ENCODE results near the gene RPH3AL. TPM values are rescaled to one million over a fixed set of nuclear protein-coding genes. Genes with fewer than 3 reads are reported as not detected.

Gene RPH3AL
- total and polyA plus RNA-seq, 9 donors, result 5.8 to 43.8 (median 21.0) TPM

DNA sequence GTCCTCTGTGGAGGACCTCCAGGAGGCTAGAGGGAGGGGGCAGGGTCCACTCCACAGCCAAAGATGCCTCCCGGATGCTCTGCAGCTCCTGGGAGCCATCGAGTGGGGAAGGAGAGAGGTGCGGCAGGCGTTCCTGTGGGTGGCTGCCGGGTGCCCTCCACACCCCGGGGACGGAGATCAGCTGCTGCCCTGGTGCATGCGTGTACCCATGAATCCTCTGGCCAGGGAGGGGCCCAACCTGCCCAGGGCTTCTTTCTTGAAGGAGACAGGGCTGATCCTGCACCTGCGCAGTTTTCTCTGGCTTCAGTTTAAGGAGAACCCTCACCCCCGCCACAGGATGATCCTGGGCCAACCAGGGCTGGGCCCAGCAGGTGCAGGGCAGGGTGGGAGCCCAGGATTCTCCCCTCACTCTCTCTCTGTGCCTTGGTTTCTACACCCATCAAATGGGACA, 137.7 kb downstream of the RPH3AL start:
- intact Hi-C loops (cut with DNase I), result no loop called here
- Histone ChIP-seq H3K36me3 (no peaks in the 10 kb centered on the region), H3K9me3 (no peaks in the 10 kb centered on the region), H3K27me3 (no peaks in the 10 kb centered on the region), H3K27ac (no peak overlapping the region), H3K4me1 (ENCODE audit: insufficient read depth) (no peaks in the 10 kb centered on the region), H3K4me3 (no peak overlapping the region)
- WGBS, 3 donors, result 92 to 94% (median 92%) methylated on average over 10 of the region's 10 CpGs
- TF ChIP-seq EP300 (IDR thresholded peaks at IDR 0.05), result no peak
- TF ChIP-seq, protein P1, sequence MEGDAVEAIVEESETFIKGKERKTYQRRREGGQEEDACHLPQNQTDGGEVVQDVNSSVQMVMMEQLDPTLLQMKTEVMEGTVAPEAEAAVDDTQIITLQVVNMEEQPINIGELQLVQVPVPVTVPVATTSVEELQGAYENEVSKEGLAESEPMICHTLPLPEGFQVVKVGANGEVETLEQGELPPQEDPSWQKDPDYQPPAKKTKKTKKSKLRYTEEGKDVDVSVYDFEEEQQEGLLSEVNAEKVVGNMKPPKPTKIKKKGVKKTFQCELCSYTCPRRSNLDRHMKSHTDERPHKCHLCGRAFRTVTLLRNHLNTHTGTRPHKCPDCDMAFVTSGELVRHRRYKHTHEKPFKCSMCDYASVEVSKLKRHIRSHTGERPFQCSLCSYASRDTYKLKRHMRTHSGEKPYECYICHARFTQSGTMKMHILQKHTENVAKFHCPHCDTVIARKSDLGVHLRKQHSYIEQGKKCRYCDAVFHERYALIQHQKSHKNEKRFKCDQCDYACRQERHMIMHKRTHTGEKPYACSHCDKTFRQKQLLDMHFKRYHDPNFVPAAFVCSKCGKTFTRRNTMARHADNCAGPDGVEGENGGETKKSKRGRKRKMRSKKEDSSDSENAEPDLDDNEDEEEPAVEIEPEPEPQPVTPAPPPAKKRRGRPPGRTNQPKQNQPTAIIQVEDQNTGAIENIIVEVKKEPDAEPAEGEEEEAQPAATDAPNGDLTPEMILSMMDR (IDR thresholded peaks at IDR 0.05), result no peak
- TF ChIP-seq POLR2A (IDR thresholded peaks at IDR 0.05), result no peak
- DNase-seq, result no peak

DNA sequence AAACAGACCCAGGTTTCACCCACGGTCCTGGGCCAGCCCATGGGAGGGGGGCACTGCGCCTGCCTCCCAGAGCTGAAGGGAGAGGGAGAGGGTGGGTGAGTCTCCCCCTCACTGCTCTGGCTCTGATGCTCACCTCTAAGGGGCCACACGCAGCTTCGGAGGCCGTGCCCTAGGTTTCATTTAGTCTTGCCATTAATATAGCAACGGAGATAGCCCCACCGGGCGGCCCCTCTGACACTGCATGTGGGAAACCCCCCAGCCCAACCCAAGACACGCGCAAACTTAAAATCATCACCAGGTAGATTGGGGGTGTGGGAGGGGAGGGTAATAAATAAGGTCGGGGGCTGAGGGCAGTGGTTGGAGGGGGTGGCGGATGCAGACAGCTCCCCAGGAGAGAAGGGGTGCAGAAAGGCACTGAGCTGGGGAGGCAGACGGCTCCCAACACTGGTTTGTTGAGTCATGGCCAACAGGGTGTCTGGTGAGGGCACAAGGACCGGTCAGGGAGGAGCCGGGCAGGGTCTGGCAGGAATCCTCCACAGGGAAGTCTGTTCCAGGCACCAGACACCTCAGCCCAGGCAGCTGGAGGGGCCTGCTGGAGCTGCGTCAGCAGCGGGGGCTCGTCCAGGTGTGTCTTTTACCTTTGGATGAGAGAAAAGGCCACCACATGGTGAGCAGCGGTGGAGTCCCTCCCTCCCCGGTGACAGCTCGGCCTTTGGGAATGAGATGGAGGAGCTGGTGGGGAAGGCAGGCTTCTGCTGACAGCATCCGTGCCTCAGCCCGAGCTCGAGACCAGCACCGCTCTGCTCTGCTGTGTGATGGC, 139.1 kb downstream of the RPH3AL start:
- H3K27me3 ChIP-seq, result no peaks in the 10 kb centered on the region
- H3K27ac ChIP-seq, result no peak overlapping the region
- DNase-seq, result no peak
- H3K36me3 ChIP-seq, result no peaks in the 10 kb centered on the region
- no peak overlapping the region for H3K4me3 ChIP-seq
- H3K9me3 ChIP-seq, result no peaks in the 10 kb centered on the region
- no peak for TF ChIP-seq EP300 (IDR thresholded peaks at IDR 0.05)
- TF ChIP-seq, protein P1 (IDR thresholded peaks at IDR 0.05), result no peak
- no peak for TF ChIP-seq POLR2A (IDR thresholded peaks at IDR 0.05)
- no peaks in the 10 kb centered on the region for H3K4me1 ChIP-seq (ENCODE audit: insufficient read depth)
- intact Hi-C loops (cut with DNase I), result no loop called here
- WGBS, 3 donors, result 85 to 88% (median 86%) methylated on average over 25 of the region's 25 CpGs

DNA sequence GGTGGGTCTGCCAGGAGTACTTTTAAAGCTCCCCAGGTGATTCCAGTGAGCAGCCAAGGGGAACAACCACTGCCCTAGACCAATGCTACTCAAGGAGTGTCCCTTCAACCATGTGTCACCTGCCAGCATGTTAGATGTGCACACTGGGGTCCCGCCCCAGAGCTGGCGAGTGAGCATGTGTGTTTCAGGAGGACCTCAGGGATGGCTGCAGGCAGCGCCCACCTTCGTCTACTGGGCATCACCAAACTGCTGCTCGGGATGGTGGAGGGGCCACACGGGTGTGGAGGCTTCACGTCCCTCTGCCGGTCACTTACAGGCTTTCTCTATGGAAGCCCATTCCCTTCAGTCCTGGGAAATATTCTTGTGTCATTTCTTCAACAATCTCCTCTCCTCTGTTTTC, 142.2 kb downstream of the RPH3AL start:
- H3K9me3 ChIP-seq, result no peaks in the 10 kb centered on the region
- no peaks in the 10 kb centered on the region for H3K36me3 ChIP-seq
- intact Hi-C loops (cut with DNase I), result no loop called here
- H3K27me3 ChIP-seq, result no peaks in the 10 kb centered on the region
- TF ChIP-seq, protein P1 (IDR thresholded peaks at IDR 0.05), result no peak
- TF ChIP-seq POLR2A (IDR thresholded peaks at IDR 0.05) (no peak), EP300 (IDR thresholded peaks at IDR 0.05) (no peak)
- H3K4me1 ChIP-seq (ENCODE audit: insufficient read depth), result no peaks in the 10 kb centered on the region
- no peak for DNase-seq
- WGBS, 3 donors, result 93 to 97% (median 96%) methylated on average over 7 to 8 of the region's 8 CpGs
- H3K27ac ChIP-seq, result no peak overlapping the region
- H3K4me3 ChIP-seq, result no peak overlapping the region

DNA sequence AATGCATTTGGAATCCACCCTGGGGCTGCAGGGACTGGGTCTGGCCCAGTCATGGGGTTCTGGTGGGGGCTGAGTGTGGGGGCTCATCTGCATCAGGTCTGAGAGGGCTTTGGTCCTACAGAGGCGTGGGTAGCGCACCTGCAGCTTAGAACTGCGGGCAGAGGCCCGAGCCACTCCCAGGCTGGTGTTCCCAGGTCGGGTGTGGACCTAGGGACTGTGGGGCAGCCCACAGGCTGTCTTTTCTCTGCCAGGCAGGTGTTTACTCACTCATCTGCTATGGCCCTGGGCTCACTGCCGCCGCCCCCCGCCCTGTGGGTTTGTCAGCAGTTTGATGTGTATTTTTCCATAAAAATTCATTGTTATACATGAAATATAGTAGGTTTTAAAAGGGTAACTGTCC, 144.2 kb downstream of the RPH3AL start:
- Histone ChIP-seq H3K27ac (no peak overlapping the region), H3K27me3 (no peaks in the 10 kb centered on the region), H3K36me3 (no peaks in the 10 kb centered on the region), H3K4me3 (no peak overlapping the region), H3K4me1 (ENCODE audit: insufficient read depth) (no peaks in the 10 kb centered on the region), H3K9me3 (no peaks in the 10 kb centered on the region)
- TF ChIP-seq, protein P1 (IDR thresholded peaks at IDR 0.05), result no peak
- TF ChIP-seq POLR2A (IDR thresholded peaks at IDR 0.05), result no peak
- no peak for TF ChIP-seq EP300 (IDR thresholded peaks at IDR 0.05)
- WGBS, 3 donors, result 94 to 97% (median 96%) methylated on average over 8 of the region's 8 CpGs
- intact Hi-C loops (cut with DNase I), result no loop called here
- no peak for DNase-seq

Measured in ovary (tissue), 9 donors.